K562 (cell line): ENCODE data around the gene CD1D. TPM values are rescaled to one million over a fixed set of nuclear protein-coding genes. Genes with fewer than 3 reads are reported as not detected.
A peak's percentile ranks its signal among the peaks of the same experiment; 100 is the strongest.
"Not testable (repeated sequence)": the region's sequence is repeated elsewhere in the genome, so short reads cannot be mapped to it uniquely, and the experiment has no call there.

ENCODE experiments used
- ATAC-seq: fragments of 200-7000 bp; cut with Tn5 transposase; 3 replicates; pipeline ENCODE4 v1.9.1; 2020; ENCODE audit warnings: moderate library complexity
- BruUV-seq: library from RNA; stranded (reverse); fragments of 400-500 nt; replicated peaks from 2 replicates; lab custom pipeline; 2021; lab: Mats Ljungman, UMichigan
- CTCF ChIA-PET: fragments of 300-600 bp; formaldehyde crosslinking; extraction: SDS; loops from one replicate; lab custom pipeline; 2021; ENCODE audit warnings: low intra/inter-chr PET ratio; lab: Yijun Ruan, JAX
- POLR2A ChIA-PET: fragments of 300-600, 350-650 bp; sonication (Branson Sonifier 250); formaldehyde crosslinking; extraction: SDS; loops from one replicate; lab custom pipeline; 2021; ENCODE audit warnings: antibody characterized with exemption, inconsistent platforms; lab: Yijun Ruan, JAX
- DNase-seq, 4 experiments: peaks; one replicate each; pipeline versions ENCODE4 v3.0.0 to v3.0.0-alpha.2; 2011 to 2018; ENCODE audit warnings: low spot score in 3 of 4, mixed read lengths in 3 of 4; ENCODE audit errors: extremely low read depth in 1 of 4
- FAIRE-seq: peaks from 2 replicates; lab custom pipeline; 2011; peaks lifted over from hg19 to GRCh38; lab: Jason Lieb, UNC
- H2AFZ ChIP-seq: 2 replicates; pipeline ENCODE4 v1.6.0; 2011; ENCODE audit warnings: low read depth, low read length, control low read depth, inconsistent platforms
- H3K27ac ChIP-seq: fragments of 200-600 bp; 3 replicates; pipeline ENCODE4 v1.8.0; 2011; ENCODE audit warnings: low read depth, mild to moderate bottlenecking, control low read depth, inconsistent platforms, low read length, moderate library complexity, mixed read lengths; ENCODE audit errors: extremely low read depth
- H3K27me3 ChIP-seq, 2 experiments: fragments of 300-600 bp in 1 of 2; 2 replicates in 1 of 2; 3 replicates in 1 of 2; pipeline versions ENCODE4 v1.6.0 to v1.8.0; 2011; ENCODE audit warnings: inconsistent platforms in 2 of 2, low read length in 2 of 2, mild to moderate bottlenecking in 1 of 2, mixed read lengths in 1 of 2, moderate library complexity in 1 of 2; ENCODE audit not compliant: control insufficient read depth in 2 of 2, insufficient read depth in 2 of 2
- H3K36me3 ChIP-seq: fragments of 300-600 bp; 3 replicates; pipeline ENCODE4 v1.8.0; 2011; ENCODE audit warnings: mild to moderate bottlenecking, low read length, inconsistent platforms; ENCODE audit not compliant: control insufficient read depth, insufficient read depth
- H3K4me1 ChIP-seq, 2 experiments: fragments of 200-600 bp in 1 of 2; replicated peaks in 1 of 2; 2 replicates in 1 of 2; 3 replicates in 1 of 2; pipeline versions ENCODE4 v1.5.1 to v1.8.0; 2011; ENCODE audit warnings: inconsistent platforms in 2 of 2, low read length in 2 of 2, mild to moderate bottlenecking in 1 of 2, mixed read lengths in 1 of 2, moderate library complexity in 1 of 2; ENCODE audit not compliant: control insufficient read depth in 2 of 2, insufficient read depth in 2 of 2
- H3K4me2 ChIP-seq: 2 replicates; pipeline ENCODE4 v1.6.1; 2011; ENCODE audit warnings: low read length, control low read depth, inconsistent platforms, mixed read lengths; ENCODE audit not compliant: insufficient read depth
- H3K4me3 ChIP-seq: fragments of 200-600 bp; sonication (generic), shearing (Covaris generic); 2 replicates; pipeline ENCODE4 v1.5.1; 2016; ENCODE audit warnings: control low read depth, inconsistent platforms
- H3K79me2 ChIP-seq: fragments of 200-600 bp; 3 replicates; pipeline ENCODE4 v1.8.0; 2011; ENCODE audit warnings: low read length, inconsistent platforms; ENCODE audit not compliant: control insufficient read depth, insufficient read depth
- H3K9ac ChIP-seq, 2 experiments: 2 replicates each; pipeline versions ENCODE4 v1.6.0 to v1.6.1; 2011; ENCODE audit warnings: low read depth in 2 of 2, low read length in 2 of 2, control low read depth in 1 of 2, inconsistent platforms in 1 of 2, mild to moderate bottlenecking in 1 of 2, mixed read lengths in 1 of 2; ENCODE audit not compliant: insufficient read depth in 1 of 2
- H3K9me1 ChIP-seq: one replicate; pipeline ENCODE4 v1.6.0; 2011; ENCODE audit warnings: inconsistent platforms, mild to moderate bottlenecking, low read length, moderate library complexity; ENCODE audit not compliant: control insufficient read depth, insufficient read depth
- H3K9me3 ChIP-seq: replicated peaks from 2 replicates; pipeline ENCODE4 v1.5.1; 2011; ENCODE audit warnings: low read depth, low read length, inconsistent platforms; ENCODE audit not compliant: control insufficient read depth, insufficient read depth
- H4K20me1 ChIP-seq: replicated peaks from 2 replicates; pipeline ENCODE4 v1.6.1; 2011; ENCODE audit warnings: low read length, inconsistent platforms, mixed read lengths; ENCODE audit not compliant: control insufficient read depth, insufficient read depth
- WGBS: fragments of 100-300 bp; shearing (Covaris generic); methylation state at CpG from one replicate; pipeline ENCODE4 v1.1.6; 2016; ENCODE audit warnings: low coverage, mixed read lengths; ENCODE audit not compliant: insufficient coverage; ENCODE audit errors: missing lambda C conversion rate; 5-methylcytosine and 5-hydroxymethylcytosine counted together
- in situ Hi-C: fragments of 300-500 bp; cut with MboI; formaldehyde crosslinking; loops from 4 replicates; pipeline ENCODE4 v1.15.0; 2018; ENCODE audit warnings: inconsistent platforms, mixed read lengths
- intact Hi-C: fragments of 100-400 bp; cut with micrococcal nuclease; formaldehyde crosslinking; loops from 2 replicates; pipeline ENCODE4 v1.14.2; 2022
- polyA plus RNA-seq, 8 experiments: library from polyadenylated mRNA; depleted of rRNA in 4 of 8; stranded (reverse) in 5 of 8; unstranded in 3 of 8; fragments of >200 nt; fragmentation: Nextera tagmentation in 2 of 8; fragmentation: Illumina TruSeq in 1 of 8; extraction: Ambion mirVana in 2 of 8; extraction: Trizol in 1 of 8; gene quantifications; 2 replicates each; pipeline versions ENCODE4 v1.2.1 to v1.2.3, GENCODE V29; 2011 to 2014; ENCODE audit warnings: inconsistent platforms in 1 of 8, missing spikeins in 1 of 8
- total RNA-seq, 7 experiments: library from RNA; depleted of rRNA in 6 of 7; stranded (reverse); fragments of >200 nt in 6 of 7; fragmentation: Illumina TruSeq in 2 of 7; extraction: Trizol in 2 of 7; gene quantifications; 2 replicates each; pipeline versions ENCODE4 v1.2.1 to v1.2.3, GENCODE V29; 2011 to 2021; ENCODE audit warnings: low replicate concordance in 1 of 7
- TF ChIP-seq, protein P1 (sequence below): fragments of 450-650 bp; IDR thresholded peaks from 2 replicates; pipeline ENCODE4 v1.6.1; 2016

Gene CD1D
- total and polyA plus RNA-seq, 9 of the 15 experiments (the other 6 are each of a cell fraction or from before 2014, with no cell fraction given): 0.03 TPM; not detected in 8

DNA sequence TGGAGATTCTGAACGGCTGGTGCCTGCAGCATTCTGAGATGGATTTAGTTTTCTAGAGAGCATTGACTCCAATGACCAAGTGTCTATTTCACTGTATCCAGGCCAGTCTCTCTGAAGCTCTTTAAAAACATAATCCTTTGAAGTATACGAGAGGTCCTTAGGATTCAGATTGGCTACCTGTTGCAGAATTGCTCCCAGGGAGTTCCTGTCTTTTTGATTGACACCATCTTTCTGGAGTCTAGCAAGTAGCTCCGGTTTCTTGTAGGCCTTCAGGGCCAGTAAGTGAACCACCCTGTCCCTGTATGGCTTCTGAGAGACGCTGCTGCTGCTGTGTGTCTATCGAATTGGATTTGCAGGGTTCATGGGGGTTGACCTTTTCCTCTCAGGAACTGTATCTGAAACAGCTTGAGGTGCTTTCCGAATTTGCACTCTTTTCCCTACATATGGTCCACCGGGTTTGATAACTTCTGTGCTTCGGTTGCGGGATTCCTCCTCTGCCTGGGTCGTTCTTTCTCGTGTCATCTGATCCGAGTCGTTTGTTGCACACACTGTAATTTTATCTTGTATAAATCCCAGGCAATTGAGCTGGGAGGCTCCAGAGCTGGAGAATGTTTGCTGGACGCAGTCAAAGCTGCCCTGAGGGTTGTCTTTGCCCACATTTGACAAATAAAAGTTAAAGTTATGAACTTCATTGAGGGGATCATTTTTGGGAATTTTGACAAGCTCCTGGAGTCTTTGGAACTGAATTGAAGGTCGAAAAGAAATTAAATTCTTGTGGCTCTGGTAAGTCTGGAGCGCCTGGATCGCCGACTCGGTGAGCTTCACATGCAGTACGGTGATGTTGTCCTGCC lies 3.6 kb upstream of the CD1D start:
- in situ Hi-C loops, CTCF ChIA-PET, H2AFZ ChIP-seq, intact Hi-C loops, H3K9me1 ChIP-seq, H3K79me2 ChIP-seq, H4K20me1 ChIP-seq, ATAC-seq, DNase-seq, H3K27ac ChIP-seq, POLR2A ChIA-PET, H3K9ac ChIP-seq, H3K4me2 ChIP-seq, H3K36me3 ChIP-seq, BruUV-seq, H3K9me3 ChIP-seq: not testable (repeated sequence)
- peaks cover 20 to 21% of the 10 kb centered on the region in 2 experiments; a peak in 3 of 5 replicates for H3K27me3 ChIP-seq
- H3K4me3 ChIP-seq: peak overlapping the region; percentile 10; the same call in 1 of the 2 replicates
- 18% methylated on average over 20 of the region's 20 CpGs for WGBS
- TF ChIP-seq, protein P1, sequence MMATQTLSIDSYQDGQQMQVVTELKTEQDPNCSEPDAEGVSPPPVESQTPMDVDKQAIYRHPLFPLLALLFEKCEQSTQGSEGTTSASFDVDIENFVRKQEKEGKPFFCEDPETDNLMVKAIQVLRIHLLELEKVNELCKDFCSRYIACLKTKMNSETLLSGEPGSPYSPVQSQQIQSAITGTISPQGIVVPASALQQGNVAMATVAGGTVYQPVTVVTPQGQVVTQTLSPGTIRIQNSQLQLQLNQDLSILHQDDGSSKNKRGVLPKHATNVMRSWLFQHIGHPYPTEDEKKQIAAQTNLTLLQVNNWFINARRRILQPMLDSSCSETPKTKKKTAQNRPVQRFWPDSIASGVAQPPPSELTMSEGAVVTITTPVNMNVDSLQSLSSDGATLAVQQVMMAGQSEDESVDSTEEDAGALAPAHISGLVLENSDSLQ: peak; percentile 28; the same call in 1 of the 2 replicates
- peaks cover 3 to 13% of the 10 kb centered on the region in 2 experiments; a peak in 4 of 5 replicates for H3K4me1 ChIP-seq
- FAIRE-seq: peak; percentile 78
